G401 (cell line): Measurements from ENCODE around the gene SLC35E1. TPM values are rescaled to one million over a fixed set of nuclear protein-coding genes. Genes with fewer than 3 reads are reported as not detected.

ENCODE experiments used
- DNase-seq: peaks from one replicate; pipeline ENCODE4 v3.0.0-alpha.2; 2015; ENCODE audit warnings: low spot score
- in situ Hi-C: cut with HindIII; loops from 2 replicates; pipeline ENCODE4 v1.10.0; 2016; ENCODE audit warnings: low sequenced_read_pairs, mixed read lengths
- total RNA-seq: library from RNA; depleted of rRNA; stranded (reverse); fragments of >200 nt; shearing (Covaris generic); gene quantifications from 2 replicates; pipeline ENCODE4 v1.2.3, GENCODE V29; 2014; rRNA removed

SLC35E1 gene
- total RNA-seq: 25.0 and 25.7 TPM in 2 replicates

- in situ Hi-C loops: no loop called here
These were observed at the start of gene SLC35E1 for GRCh38 chr19:16572332-16573211. TSS of gene SLC35E1 (minus strand) at chr19:16572415. CDS start at chr19:16572364, 51 bp downstream.

GRCh38 chr19:16621165-16621800, 49.1 kb upstream of the SLC35E1 start:
- in situ Hi-C loops: no loop called here
- DNase-seq: no peak

More at GRCh38 chr19:16572332-16573211, at the start of gene SLC35E1:
- DNase-seq: peak; percentile 96

GRCh38 chr19:16620584-16620983, 48.4 kb upstream of the SLC35E1 start:
- DNase-seq: no peak
- in situ Hi-C loops: no loop called here

GRCh38 chr19:16620018-16620417, 47.8 kb upstream of the SLC35E1 start:
- in situ Hi-C loops: no loop called here
- DNase-seq: no peak

GRCh38 chr19:16619457-16619856, 47.2 kb upstream of the SLC35E1 start:
- in situ Hi-C loops: no loop called here

DNA sequence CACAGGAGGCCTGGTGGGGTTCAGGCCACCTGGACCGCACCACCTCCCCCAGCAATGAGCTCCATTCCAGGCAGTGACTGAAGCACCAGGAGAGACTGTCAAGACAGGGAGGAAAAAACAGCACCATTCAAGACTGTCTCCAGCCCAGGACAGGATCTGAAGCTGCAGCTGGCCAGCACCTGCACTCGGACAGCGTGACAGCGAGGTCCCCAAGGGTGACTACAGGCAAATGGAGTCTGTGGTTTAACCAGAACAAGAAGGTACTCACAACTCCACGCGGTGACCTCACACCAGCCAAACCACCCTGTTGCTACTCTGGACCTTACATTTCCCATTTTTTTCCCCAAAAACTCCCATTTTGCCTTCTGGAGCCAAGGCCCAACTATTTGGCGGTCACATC, 46.0 kb upstream of the SLC35E1 start:
- in situ Hi-C loops: no loop called here
- DNase-seq: no peak

More at GRCh38 chr19:16619457-16619856, 47.2 kb upstream of the SLC35E1 start:
- no peak for DNase-seq

GRCh38 chr19:16615808-16616207, 43.6 kb upstream of the SLC35E1 start:
- in situ Hi-C loops: no loop called here
- DNase-seq: no peak

GRCh38 chr19:16614941-16615340, 42.7 kb upstream of the SLC35E1 start:
- in situ Hi-C loops: no loop called here
- DNase-seq: no peak

GRCh38 chr19:16613841-16614240, 41.6 kb upstream of the SLC35E1 start:
- no peak for DNase-seq
- in situ Hi-C loops: no loop called here

- in situ Hi-C loops: no loop called here
- no peak for DNase-seq
These were observed 40.4 kb upstream of the SLC35E1 start for GRCh38 chr19:16612636-16613035.

DNA sequence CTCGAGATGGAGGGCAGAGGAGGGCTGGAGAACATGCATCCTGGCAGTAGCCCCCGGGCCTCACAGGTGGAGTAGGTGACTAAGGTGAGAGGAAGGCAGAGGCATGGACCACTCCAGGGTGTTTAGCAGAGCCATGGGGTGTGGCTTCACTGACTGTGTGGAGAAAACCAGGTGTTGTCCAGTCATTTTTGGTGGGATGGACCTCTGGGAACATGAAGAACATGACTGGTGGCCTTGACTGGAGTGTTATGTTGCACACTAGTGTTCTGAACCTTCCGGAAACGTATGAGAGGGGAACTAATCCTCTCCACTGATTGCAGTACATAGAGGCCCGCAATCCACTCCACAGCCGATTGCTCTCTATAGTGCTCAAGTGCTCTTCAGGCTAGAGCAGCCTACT, 38.9 kb upstream of the SLC35E1 start:
- no peak for DNase-seq
- in situ Hi-C loops: no loop called here

GRCh38 chr19:16609511-16610200, 37.4 kb upstream of the SLC35E1 start:
- in situ Hi-C loops: no loop called here
- DNase-seq: no peak

- in situ Hi-C loops: no loop called here
These were observed 36.1 kb upstream of the SLC35E1 start for GRCh38 chr19:16608290-16608739.

GRCh38 chr19:16607819-16608218, 35.6 kb upstream of the SLC35E1 start:
- in situ Hi-C loops: no loop called here
- DNase-seq: no peak

More at GRCh38 chr19:16608290-16608739, 36.1 kb upstream of the SLC35E1 start:
- peak; percentile 43 for DNase-seq

GRCh38 chr19:16605553-16605994, 33.4 kb upstream of the SLC35E1 start:
- DNase-seq: peak; percentile 43
- in situ Hi-C loops: no loop called here

DNA sequence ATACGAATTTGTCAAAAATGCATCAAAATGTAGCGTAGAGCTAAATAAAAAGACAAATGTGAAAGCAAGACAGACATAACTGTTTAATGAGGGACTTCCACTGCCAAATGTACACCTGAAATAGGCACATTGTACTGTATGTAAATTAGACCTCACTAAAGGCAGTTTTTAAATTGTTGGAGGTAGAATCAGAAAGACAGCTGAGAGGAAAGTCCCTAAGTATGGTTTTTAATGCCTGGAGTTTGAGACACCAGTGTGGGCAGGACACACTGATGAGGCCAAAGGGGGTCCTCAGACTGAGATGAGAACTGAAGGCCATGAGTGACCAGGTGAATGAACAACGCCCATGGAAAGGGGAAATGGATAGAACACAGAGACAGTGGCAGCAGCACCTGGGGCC, 32.9 kb upstream of the SLC35E1 start:
- in situ Hi-C loops: no loop called here
- no peak for DNase-seq

- DNase-seq: no peak
- in situ Hi-C loops: no loop called here
These were observed 32.4 kb upstream of the SLC35E1 start for GRCh38 chr19:16604615-16605014.

GRCh38 chr19:16603090-16603489, 30.9 kb upstream of the SLC35E1 start:
- in situ Hi-C loops: no loop called here
- DNase-seq: no peak

DNA sequence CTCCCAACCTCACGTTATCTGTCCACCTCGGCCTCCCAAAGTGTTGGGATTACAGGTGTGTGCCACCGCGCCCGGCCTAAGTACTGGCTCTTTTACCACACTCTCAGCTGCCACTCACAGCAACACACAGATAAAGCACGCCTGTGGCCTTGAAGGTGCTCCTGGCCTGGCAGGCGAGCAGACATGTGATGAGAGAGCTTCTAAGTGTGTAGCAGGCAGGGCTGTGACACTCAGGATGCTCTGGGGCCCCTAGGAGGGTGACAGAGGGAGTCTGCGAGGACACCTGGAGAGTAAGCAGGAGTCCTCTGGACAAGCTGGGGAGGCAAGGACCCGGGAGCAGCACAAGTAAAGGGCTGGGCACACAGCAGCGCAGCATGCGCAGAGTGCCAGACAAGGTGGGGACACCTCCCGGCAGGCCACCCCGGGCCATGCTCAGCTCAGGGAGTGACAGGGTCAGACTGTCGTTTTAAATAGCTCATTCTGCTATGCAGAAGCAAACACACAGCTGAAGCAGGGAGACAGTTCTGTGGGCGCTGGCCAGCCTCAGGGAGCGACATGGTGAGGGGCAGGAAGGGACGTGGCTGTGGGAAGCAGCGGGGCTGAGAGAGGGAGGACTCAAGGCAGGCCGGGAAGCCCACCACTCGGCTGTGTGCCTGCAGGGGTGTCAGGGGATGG, 29.3 kb upstream of the SLC35E1 start:
- in situ Hi-C loops: no loop called here
- DNase-seq: no peak
